ENCODE measurements around the gene GALNT11. TPM values are rescaled to one million over a fixed set of nuclear protein-coding genes. Genes with fewer than 3 reads are reported as not detected.

GALNT11 gene
- total RNA-seq, 2 donors from 2014 or later = 32.7 to 35.3 TPM

- Histone ChIP-seq H3K9ac (ENCODE audit: extremely low read depth, low read length, poor library complexity, severe bottlenecking) (no peak overlapping the region), H3K27ac (ENCODE audit: low read depth, low read length) (no peak overlapping the region), H3K9me3 (ENCODE audit: control insufficient read depth, low read length) (no peaks in the 10 kb centered on the region), H3K4me3 (ENCODE audit: low read length) (no peak overlapping the region), H3K36me3 (ENCODE audit: control insufficient read depth, insufficient read depth, low read length) (no peaks in the 10 kb centered on the region), H3K27me3 (ENCODE audit: control insufficient read depth, insufficient read depth, low read length, poor library complexity, severe bottlenecking) (no peaks in the 10 kb centered on the region), H3K4me1 (ENCODE audit: control insufficient read depth, insufficient read depth, low read length) (no peaks in the 10 kb centered on the region)
- peaks cover 5% of the 10 kb centered on the region for H3K4me1 Mint-ChIP-seq
- H3K36me3 Mint-ChIP-seq (ENCODE audit: low read depth) = no peaks in the 10 kb centered on the region
- H3K27ac Mint-ChIP-seq = no peak overlapping the region
- DNase-seq = peak; percentile 91
- no peaks in the 10 kb centered on the region for H3K9me3 Mint-ChIP-seq
- no peak overlapping the region for H3K4me3 Mint-ChIP-seq
- WGBS, 2 experiments (ENCODE audit: insufficient coverage in 1 of 2, insufficient read length in 1 of 2) = 25 to 30% methylated on average over 3 to 10 of the region's 12 CpGs
- TF ChIP-seq CTCF (conservative IDR thresholded peaks at IDR 0.05) = peak; percentile 67
- H3K27me3 Mint-ChIP-seq (ENCODE audit: insufficient read depth) = no peaks in the 10 kb centered on the region
Observed at GRCh38 chr7:151992375-151992774, 33.1 kb upstream of the GALNT11 start.

GRCh38 chr7:151993977-151994676 is 31.3 kb upstream of the GALNT11 start:
- H3K4me1 ChIP-seq (ENCODE audit: control insufficient read depth, insufficient read depth, low read length) = no peaks in the 10 kb centered on the region
- no peaks in the 10 kb centered on the region for H3K9me3 Mint-ChIP-seq
- no peaks in the 10 kb centered on the region for H3K27me3 Mint-ChIP-seq (ENCODE audit: insufficient read depth)
- peaks cover 5% of the 10 kb centered on the region for H3K4me1 Mint-ChIP-seq
- no peaks in the 10 kb centered on the region for H3K27me3 ChIP-seq (ENCODE audit: control insufficient read depth, insufficient read depth, low read length, poor library complexity, severe bottlenecking)
- H3K27ac Mint-ChIP-seq = no peak overlapping the region
- 71 to 83% methylated on average over 11 to 14 of the region's 14 CpGs for WGBS, 2 experiments (ENCODE audit: insufficient coverage in 1 of 2, insufficient read length in 1 of 2)
- H3K4me3 Mint-ChIP-seq = no peak overlapping the region
- no peaks in the 10 kb centered on the region for H3K36me3 Mint-ChIP-seq (ENCODE audit: low read depth)
- no peak overlapping the region for H3K4me3 ChIP-seq (ENCODE audit: low read length)
- H3K36me3 ChIP-seq (ENCODE audit: control insufficient read depth, insufficient read depth, low read length) = no peaks in the 10 kb centered on the region
- no peak for TF ChIP-seq CTCF (conservative IDR thresholded peaks at IDR 0.05)
- no peaks in the 10 kb centered on the region for H3K9me3 ChIP-seq (ENCODE audit: control insufficient read depth, low read length)
- no peak overlapping the region for H3K27ac ChIP-seq (ENCODE audit: low read depth, low read length)
- peak; percentile 61 for DNase-seq
- H3K9ac ChIP-seq (ENCODE audit: extremely low read depth, low read length, poor library complexity, severe bottlenecking) = no peak overlapping the region

- H3K27ac ChIP-seq (ENCODE audit: low read depth, low read length) = no peak overlapping the region
- peaks cover 6% of the 10 kb centered on the region for H3K27me3 Mint-ChIP-seq (ENCODE audit: insufficient read depth)
- no peaks in the 10 kb centered on the region for H3K36me3 Mint-ChIP-seq (ENCODE audit: low read depth)
- H3K4me1 Mint-ChIP-seq = no peaks in the 10 kb centered on the region
- DNase-seq = no peak
- 90 to 91% methylated on average over 4 to 6 of the region's 6 CpGs for WGBS, 2 experiments (ENCODE audit: insufficient coverage in 1 of 2, insufficient read length in 1 of 2)
- H3K9me3 Mint-ChIP-seq = no peaks in the 10 kb centered on the region
- no peak overlapping the region for H3K9ac ChIP-seq (ENCODE audit: extremely low read depth, low read length, poor library complexity, severe bottlenecking)
- no peaks in the 10 kb centered on the region for H3K36me3 ChIP-seq (ENCODE audit: control insufficient read depth, insufficient read depth, low read length)
- no peak for TF ChIP-seq CTCF (conservative IDR thresholded peaks at IDR 0.05)
- no peak overlapping the region for H3K4me3 Mint-ChIP-seq
- H3K4me3 ChIP-seq (ENCODE audit: low read length) = no peak overlapping the region
- no peaks in the 10 kb centered on the region for H3K4me1 ChIP-seq (ENCODE audit: control insufficient read depth, insufficient read depth, low read length)
- no peak overlapping the region for H3K27ac Mint-ChIP-seq
- peaks cover 4% of the 10 kb centered on the region for H3K27me3 ChIP-seq (ENCODE audit: control insufficient read depth, insufficient read depth, low read length, poor library complexity, severe bottlenecking)
- no peaks in the 10 kb centered on the region for H3K9me3 ChIP-seq (ENCODE audit: control insufficient read depth, low read length)
Observed at GRCh38 chr7:151999424-152000090, 25.9 kb upstream of the GALNT11 start.
